Natural killer cell (primary cell): ENCODE data around the gene PPP1R12C. TPM values are rescaled to one million over a fixed set of nuclear protein-coding genes. Genes with fewer than 3 reads are reported as not detected.

Experiments
- ATAC-seq, 3 donors: fragments of 150-1000 bp in 2 of 3; fragments of 200-7000 bp in 1 of 3; cut with Tn5 transposase; 1 replicate in 1 of 3; 2 replicates in 2 of 3; pipeline ENCODE4 v1.10.0; 2021; ENCODE audit warnings: mild to moderate bottlenecking in 2 of 3, moderate library complexity in 2 of 3
- DNase-seq, 2 donors: peaks; one replicate each; pipeline versions ENCODE4 v3.0.0 to v3.0.0-alpha.2; 2013 to 2021; ENCODE audit warnings: mixed read lengths in 1 of 2
- H3K27ac ChIP-seq: one replicate; pipeline ENCODE4 v1.5.1; 2013; ENCODE audit warnings: mild to moderate bottlenecking, low read length
- H3K27me3 ChIP-seq: one replicate; pipeline ENCODE4 v1.6.1; 2013; ENCODE audit warnings: low read length; ENCODE audit not compliant: control insufficient read depth, insufficient read depth
- H3K36me3 ChIP-seq: one replicate; pipeline ENCODE4 v1.6.1; 2013; ENCODE audit warnings: low read length; ENCODE audit not compliant: control insufficient read depth, insufficient read depth
- H3K4me1 ChIP-seq: one replicate; pipeline ENCODE4 v1.6.1; 2013; ENCODE audit warnings: low read length; ENCODE audit not compliant: control insufficient read depth, insufficient read depth
- H3K4me3 ChIP-seq: one replicate; pipeline ENCODE4 v1.5.1; 2013; ENCODE audit warnings: low read length
- H3K9me3 ChIP-seq: one replicate; pipeline ENCODE4 v1.6.1; 2013; ENCODE audit warnings: low read length; ENCODE audit not compliant: control insufficient read depth, insufficient read depth
- H3K27ac Mint-ChIP-seq, 2 donors: one replicate each; pipeline ENCODE4 v1.8.0; 2022; ENCODE audit warnings: mild to moderate bottlenecking in 2 of 2, mixed read lengths in 2 of 2, moderate library complexity in 1 of 2
- H3K27me3 Mint-ChIP-seq, 2 donors: one replicate each; pipeline ENCODE4 v1.8.0; 2022; ENCODE audit warnings: low read depth in 2 of 2, mixed read lengths in 2 of 2
- H3K36me3 Mint-ChIP-seq: one replicate; pipeline ENCODE4 v1.8.0; 2022; ENCODE audit warnings: mixed read lengths
- H3K4me1 Mint-ChIP-seq, 2 donors: one replicate each; pipeline ENCODE4 v1.8.0; 2022; ENCODE audit warnings: mixed read lengths in 2 of 2
- H3K4me3 Mint-ChIP-seq: one replicate; pipeline ENCODE4 v1.8.0; 2022; ENCODE audit warnings: mild to moderate bottlenecking, moderate library complexity, mixed read lengths
- H3K9me3 Mint-ChIP-seq, 2 donors: one replicate each; pipeline ENCODE4 v1.8.0; 2022; ENCODE audit warnings: mixed read lengths in 2 of 2
- CTCF ChIP-seq: fragments of 200-600 bp; IDR thresholded peaks from one replicate; pipeline ENCODE4 v1.8.0; 2022; ENCODE audit warnings: antibody characterized with exemption
- WGBS: methylation state at CpG from one replicate; pipeline ENCODE4 v1.1.7; 2013; ENCODE audit warnings: missing lambda C conversion rate; ENCODE audit not compliant: insufficient coverage; 5-methylcytosine and 5-hydroxymethylcytosine counted together
- intact Hi-C: fragments of 100-400 bp; cut with micrococcal nuclease; formaldehyde crosslinking; loops from one replicate; pipeline ENCODE4 v1.14.2; 2022
- total RNA-seq, 4 donors: library from RNA; stranded (reverse); fragments of 120-200 nt in 1 of 4; gene quantifications; one replicate each; pipeline versions ENCODE4 v1.2.3 to v1.2.4, GENCODE V29; 2013 to 2022

PPP1R12C gene
- total RNA-seq, 3 donors from 2014 or later (not counting 1 experiment from before 2014, with no cell fraction given): 162 to 178 (median 174) TPM

GRCh38 chr19:55089342-55089944, 28.0 kb downstream of the PPP1R12C start:
- peaks cover 20 to 28% of the 10 kb centered on the region in 2 donors for H3K27me3 Mint-ChIP-seq
- 97% methylated on average over 3 of the region's 3 CpGs for whole genome bisulfite sequencing
- H3K36me3 Mint-ChIP-seq: no peaks in the 10 kb centered on the region
- intact Hi-C loops: loop anchor here (10.0 kb wide), 1 partner anchor 75 kb away; the partner anchor contains the start of gene DNAAF3
- peaks cover 20 to 31% of the 10 kb centered on the region in 2 donors for H3K4me1 Mint-ChIP-seq
- TF ChIP-seq CTCF: no peak
- H3K4me3 Mint-ChIP-seq: peak overlapping the region; percentile 14
- Histone ChIP-seq H3K27me3 (peaks cover 18% of the 10 kb centered on the region), H3K4me3 (no peak overlapping the region), H3K27ac (no peak overlapping the region), H3K9me3 (no peaks in the 10 kb centered on the region), H3K36me3 (peaks cover 15% of the 10 kb centered on the region), H3K4me1 (peaks cover 25% of the 10 kb centered on the region)
- H3K27ac Mint-ChIP-seq: no peak overlapping the region
- ATAC-seq (no peak), DNase-seq (no peak)
- no peaks in the 10 kb centered on the region for H3K9me3 Mint-ChIP-seq

GRCh38 chr19:55088543-55089341, 28.7 kb downstream of the PPP1R12C start:
- Mint-ChIP-seq H3K9me3 (no peaks in the 10 kb centered on the region), H3K27ac (peak overlapping the region; percentile 46 to 81), H3K4me1 (peaks cover 20 to 31% of the 10 kb centered on the region in 2 donors), H3K27me3 (peaks cover 20 to 34% of the 10 kb centered on the region in 2 donors), H3K4me3 (peak overlapping the region; percentile 89), H3K36me3 (no peaks in the 10 kb centered on the region)
- intact Hi-C loops: loop anchor here (10.0 kb wide), 1 partner anchor 76 kb away; the partner anchor contains the start of gene DNAAF3
- DNase-seq (peak; percentile 77 to 84), ATAC-seq (peak in 2 of 3 donors; percentile 51 to 60)
- 70% methylated on average over 10 of the region's 18 CpGs for WGBS
- Histone ChIP-seq H3K27me3 (peaks cover 21% of the 10 kb centered on the region), H3K4me1 (peaks cover 25% of the 10 kb centered on the region), H3K9me3 (no peaks in the 10 kb centered on the region), H3K36me3 (peaks cover 12% of the 10 kb centered on the region), H3K4me3 (no peak overlapping the region), H3K27ac (no peak overlapping the region)
- peak; percentile 86 for TF ChIP-seq CTCF

- H3K27me3 ChIP-seq: peaks cover 24% of the 10 kb centered on the region
- 86% methylated on average over 12 of the region's 12 CpGs for WGBS
- ATAC-seq (no peak), DNase-seq (no peak)
- intact Hi-C loops: loop anchor here (10.0 kb wide), 1 partner anchor 77 kb away; the partner anchor contains the start of gene DNAAF3
- Mint-ChIP-seq H3K27ac (peak overlapping the region; percentile 46 to 81), H3K36me3 (no peaks in the 10 kb centered on the region), H3K4me3 (peak overlapping the region; percentile 89), H3K27me3 (peaks cover 20 to 37% of the 10 kb centered on the region in 2 donors), H3K9me3 (no peaks in the 10 kb centered on the region), H3K4me1 (peaks cover 20 to 31% of the 10 kb centered on the region in 2 donors)
- H3K27ac ChIP-seq: no peak overlapping the region
- no peak for TF ChIP-seq CTCF
- peaks cover 12% of the 10 kb centered on the region for H3K36me3 ChIP-seq
- H3K9me3 ChIP-seq: no peaks in the 10 kb centered on the region
- no peak overlapping the region for H3K4me3 ChIP-seq
- H3K4me1 ChIP-seq: peaks cover 25% of the 10 kb centered on the region
Measured at GRCh38 chr19:55088021-55088451, 29.4 kb downstream of the PPP1R12C start.
